ENCODE results near the gene MEOX1. TPM values are rescaled to one million over a fixed set of nuclear protein-coding genes. Genes with fewer than 3 reads are reported as not detected.

MEOX1 gene
- total RNA-seq, 1 donor from 2014 or later = 17.2 TPM

GRCh38 chr17:43662413-43663141, 855 bp upstream of the MEOX1 start:
- no peak for TF ChIP-seq CTCF (conservative IDR thresholded peaks at IDR 0.05)
- Mint-ChIP-seq H3K27ac (peak overlapping the region; percentile 93), H3K9me3 (no peaks in the 10 kb centered on the region), H3K27me3 (no peaks in the 10 kb centered on the region), H3K4me1 (ENCODE audit: unreplicated experiment) (peaks cover 55% of the 10 kb centered on the region), H3K4me3 (peak overlapping the region; percentile 86), H3K36me3 (no peaks in the 10 kb centered on the region)
- no peak for DNase-seq (ENCODE audit: extremely low spot score, unreplicated experiment)

GRCh38 chr17:43660816-43661493, 767 bp downstream of the MEOX1 start:
- H3K4me3 Mint-ChIP-seq = peak overlapping the region; percentile 83
- H3K4me1 Mint-ChIP-seq (ENCODE audit: unreplicated experiment) = peaks cover 56% of the 10 kb centered on the region
- H3K36me3 Mint-ChIP-seq = no peaks in the 10 kb centered on the region
- no peaks in the 10 kb centered on the region for H3K9me3 Mint-ChIP-seq
- H3K27me3 Mint-ChIP-seq = no peaks in the 10 kb centered on the region
- peak overlapping the region; percentile 67 for H3K27ac Mint-ChIP-seq
- no peak for TF ChIP-seq CTCF (conservative IDR thresholded peaks at IDR 0.05)
- DNase-seq (ENCODE audit: extremely low spot score, unreplicated experiment) = no peak

- Mint-ChIP-seq H3K27ac (peak overlapping the region; percentile 67), H3K4me3 (peak overlapping the region; percentile 83), H3K9me3 (no peaks in the 10 kb centered on the region), H3K27me3 (no peaks in the 10 kb centered on the region), H3K4me1 (ENCODE audit: unreplicated experiment) (peaks cover 53% of the 10 kb centered on the region), H3K36me3 (no peaks in the 10 kb centered on the region)
- no peak for DNase-seq (ENCODE audit: extremely low spot score, unreplicated experiment)
- TF ChIP-seq CTCF (conservative IDR thresholded peaks at IDR 0.05) = no peak
These were observed 1.7 kb downstream of the MEOX1 start for GRCh38 chr17:43659823-43660617.

GRCh38 chr17:43658900-43659299, 2.8 kb downstream of the MEOX1 start:
- Mint-ChIP-seq H3K36me3 (no peaks in the 10 kb centered on the region), H3K27ac (peak overlapping the region; percentile 62), H3K27me3 (no peaks in the 10 kb centered on the region), H3K9me3 (no peaks in the 10 kb centered on the region), H3K4me1 (ENCODE audit: unreplicated experiment) (peaks cover 53% of the 10 kb centered on the region), H3K4me3 (peak overlapping the region; percentile 83)
- no peak for DNase-seq (ENCODE audit: extremely low spot score, unreplicated experiment)
- TF ChIP-seq CTCF (conservative IDR thresholded peaks at IDR 0.05) = no peak

GRCh38 chr17:43655693-43656255, 5.9 kb downstream of the MEOX1 start:
- H3K27ac Mint-ChIP-seq = peak overlapping the region; percentile 87
- H3K4me3 Mint-ChIP-seq = peak overlapping the region; percentile 75
- no peaks in the 10 kb centered on the region for H3K36me3 Mint-ChIP-seq
- no peak for TF ChIP-seq CTCF (conservative IDR thresholded peaks at IDR 0.05)
- DNase-seq (ENCODE audit: extremely low spot score, unreplicated experiment) = no peak
- H3K4me1 Mint-ChIP-seq (ENCODE audit: unreplicated experiment) = peaks cover 48% of the 10 kb centered on the region
- H3K9me3 Mint-ChIP-seq = no peaks in the 10 kb centered on the region
- H3K27me3 Mint-ChIP-seq = no peaks in the 10 kb centered on the region

Measured in type B pancreatic cell (in vitro differentiated cells).